Type B pancreatic cell (in vitro differentiated cells): ENCODE data around the gene PSMB7. TPM values are rescaled to one million over a fixed set of nuclear protein-coding genes. Genes with fewer than 3 reads are reported as not detected.

ENCODE experiments used
- DNase-seq: peaks from one replicate; pipeline ENCODE4 v3.0.0; 2021; ENCODE audit warnings: mixed read lengths; ENCODE audit not compliant: unreplicated experiment; ENCODE audit errors: extremely low spot score
- H3K27ac Mint-ChIP-seq: 2 replicates; pipeline ENCODE4 v1.8.0; 2021; ENCODE audit warnings: mild to moderate bottlenecking, mixed read lengths
- H3K27me3 Mint-ChIP-seq: 2 replicates; pipeline ENCODE4 v1.8.0; 2021; ENCODE audit warnings: mixed read lengths
- H3K36me3 Mint-ChIP-seq: 2 replicates; pipeline ENCODE4 v1.8.0; 2021; ENCODE audit warnings: mixed read lengths
- H3K4me1 Mint-ChIP-seq: one replicate; pipeline ENCODE4 v1.8.0; 2021; ENCODE audit warnings: mixed read lengths; ENCODE audit not compliant: unreplicated experiment
- H3K4me3 Mint-ChIP-seq: 2 replicates; pipeline ENCODE4 v1.8.0; 2021; ENCODE audit warnings: mild to moderate bottlenecking, mixed read lengths
- H3K9me3 Mint-ChIP-seq: 2 replicates; pipeline ENCODE4 v1.8.0; 2021; ENCODE audit warnings: mixed read lengths
- total RNA-seq: library from RNA; stranded (reverse); gene quantifications from 2 replicates; pipeline ENCODE4 v1.2.1, GENCODE V29; 2021; ENCODE audit warnings: low replicate concordance
- TF ChIP-seq, protein P1 (sequence below): fragments of 200-600 bp; sonication (generic); conservative IDR thresholded peaks from 2 replicates; pipeline ENCODE4 v1.5.0; 2021; ENCODE audit warnings: antibody characterized with exemption, mild to moderate bottlenecking

The PSMB7 gene
- total RNA-seq, 1 donor from 2014 or later = 168 TPM

DNA sequence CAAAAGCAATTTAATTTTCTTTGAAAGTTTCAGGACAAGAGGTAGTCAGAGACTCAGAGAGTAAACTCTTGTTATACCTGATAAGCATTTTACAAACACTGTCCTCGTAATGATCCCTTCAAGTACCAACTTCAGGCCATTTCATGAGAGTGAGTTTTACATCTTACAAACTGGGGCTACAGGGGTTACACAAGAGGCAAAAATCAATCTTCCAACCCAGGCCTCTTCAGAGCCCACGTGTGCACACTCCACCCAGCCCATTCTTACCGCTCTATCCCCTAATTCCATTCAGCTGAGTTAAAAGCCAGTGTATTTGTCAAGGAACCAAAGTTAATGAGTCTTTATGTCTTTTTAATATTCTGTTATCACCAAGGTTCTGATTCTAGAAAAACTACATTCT lies 46.5 kb downstream of the PSMB7 start:
- Mint-ChIP-seq H3K4me1 (peaks cover 32% of the 10 kb centered on the region), H3K4me3 (no peak overlapping the region), H3K36me3 (peaks cover 17% of the 10 kb centered on the region), H3K27me3 (no peaks in the 10 kb centered on the region), H3K27ac (no peak overlapping the region), H3K9me3 (peaks cover under 1% of the 10 kb centered on the region)
- no peak for DNase-seq
- TF ChIP-seq, protein P1, sequence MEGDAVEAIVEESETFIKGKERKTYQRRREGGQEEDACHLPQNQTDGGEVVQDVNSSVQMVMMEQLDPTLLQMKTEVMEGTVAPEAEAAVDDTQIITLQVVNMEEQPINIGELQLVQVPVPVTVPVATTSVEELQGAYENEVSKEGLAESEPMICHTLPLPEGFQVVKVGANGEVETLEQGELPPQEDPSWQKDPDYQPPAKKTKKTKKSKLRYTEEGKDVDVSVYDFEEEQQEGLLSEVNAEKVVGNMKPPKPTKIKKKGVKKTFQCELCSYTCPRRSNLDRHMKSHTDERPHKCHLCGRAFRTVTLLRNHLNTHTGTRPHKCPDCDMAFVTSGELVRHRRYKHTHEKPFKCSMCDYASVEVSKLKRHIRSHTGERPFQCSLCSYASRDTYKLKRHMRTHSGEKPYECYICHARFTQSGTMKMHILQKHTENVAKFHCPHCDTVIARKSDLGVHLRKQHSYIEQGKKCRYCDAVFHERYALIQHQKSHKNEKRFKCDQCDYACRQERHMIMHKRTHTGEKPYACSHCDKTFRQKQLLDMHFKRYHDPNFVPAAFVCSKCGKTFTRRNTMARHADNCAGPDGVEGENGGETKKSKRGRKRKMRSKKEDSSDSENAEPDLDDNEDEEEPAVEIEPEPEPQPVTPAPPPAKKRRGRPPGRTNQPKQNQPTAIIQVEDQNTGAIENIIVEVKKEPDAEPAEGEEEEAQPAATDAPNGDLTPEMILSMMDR = no peak

DNA sequence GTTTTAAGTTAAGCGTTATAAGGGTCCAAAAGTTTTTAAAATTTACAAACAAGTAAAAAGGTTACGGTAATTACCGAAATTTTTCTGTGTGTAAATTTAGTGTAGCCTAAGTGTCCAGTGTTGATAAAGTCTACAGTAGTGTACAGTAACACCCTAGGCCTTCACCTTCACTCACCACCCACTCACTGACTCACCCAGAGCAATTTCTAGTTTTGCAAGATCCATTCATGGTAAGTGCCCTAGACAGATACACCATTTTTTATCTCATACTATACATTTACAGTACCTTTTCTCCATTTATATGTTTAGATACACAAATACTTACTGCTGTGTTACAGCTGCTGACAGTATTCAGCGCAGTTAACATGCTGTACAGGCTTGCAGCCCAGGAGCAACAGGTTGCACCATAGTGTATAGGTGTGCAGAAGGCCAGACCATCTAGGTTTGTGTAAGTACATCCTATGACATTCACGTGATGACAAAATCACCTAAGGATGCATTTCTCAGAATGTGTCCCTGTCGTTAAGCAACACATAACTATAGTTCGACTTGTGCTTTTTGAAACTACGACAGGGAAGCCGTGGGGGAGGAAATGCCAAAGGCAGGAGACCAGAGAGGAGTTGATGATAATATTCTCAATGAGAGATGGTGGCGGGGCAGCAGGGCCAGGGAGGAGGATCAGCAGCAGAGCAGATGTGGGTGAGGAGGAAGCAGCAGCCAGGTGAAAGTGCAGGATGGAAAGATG lies 48.6 kb downstream of the PSMB7 start:
- H3K9me3 Mint-ChIP-seq = no peaks in the 10 kb centered on the region
- H3K4me3 Mint-ChIP-seq = no peak overlapping the region
- H3K27ac Mint-ChIP-seq = peak overlapping the region; percentile 40
- H3K4me1 Mint-ChIP-seq = peaks cover 32% of the 10 kb centered on the region
- DNase-seq = no peak
- TF ChIP-seq, protein P1 = no peak
- H3K36me3 Mint-ChIP-seq = peaks cover 10% of the 10 kb centered on the region
- no peaks in the 10 kb centered on the region for H3K27me3 Mint-ChIP-seq

DNA sequence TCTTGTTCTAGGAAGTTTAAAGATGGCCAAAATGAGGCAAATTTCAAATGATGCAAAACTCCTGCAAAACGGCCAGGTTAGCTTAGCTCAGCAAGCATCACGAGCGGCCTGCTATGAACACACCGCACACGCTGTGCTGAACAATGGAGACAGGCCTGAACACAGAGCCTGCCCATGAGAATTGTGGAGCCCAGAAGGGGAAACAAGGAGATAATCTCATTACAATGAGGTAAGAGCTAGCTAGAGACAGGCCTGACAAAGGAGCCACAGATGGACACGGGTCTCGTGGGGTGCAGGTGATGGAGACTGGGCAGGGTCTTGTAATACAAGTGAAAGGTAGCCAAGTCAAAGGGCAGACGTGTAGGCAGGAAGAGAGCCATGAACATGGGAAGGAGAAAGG lies 50.2 kb downstream of the PSMB7 start:
- no peak for DNase-seq
- Mint-ChIP-seq H3K36me3 (peaks cover 10% of the 10 kb centered on the region), H3K4me1 (peaks cover 27% of the 10 kb centered on the region), H3K4me3 (no peak overlapping the region), H3K27ac (no peak overlapping the region), H3K27me3 (no peaks in the 10 kb centered on the region), H3K9me3 (no peaks in the 10 kb centered on the region)
- TF ChIP-seq, protein P1 = no peak

GRCh38 chr9:124364141-124364540 lies 51.1 kb downstream of the PSMB7 start:
- Mint-ChIP-seq H3K36me3 (peaks cover 10% of the 10 kb centered on the region), H3K9me3 (no peaks in the 10 kb centered on the region), H3K27ac (no peak overlapping the region), H3K27me3 (no peaks in the 10 kb centered on the region), H3K4me3 (no peak overlapping the region), H3K4me1 (peaks cover 18% of the 10 kb centered on the region)
- DNase-seq = no peak
- TF ChIP-seq, protein P1 = no peak

GRCh38 chr9:124363326-124364096 lies 51.7 kb downstream of the PSMB7 start:
- H3K4me3 Mint-ChIP-seq = no peak overlapping the region
- H3K4me1 Mint-ChIP-seq = peaks cover 12% of the 10 kb centered on the region
- no peak for DNase-seq
- H3K27ac Mint-ChIP-seq = no peak overlapping the region
- no peaks in the 10 kb centered on the region for H3K9me3 Mint-ChIP-seq
- H3K27me3 Mint-ChIP-seq = no peaks in the 10 kb centered on the region
- TF ChIP-seq, protein P1 = no peak
- H3K36me3 Mint-ChIP-seq = peaks cover 10% of the 10 kb centered on the region
